ENCODE results near the gene CLEC4D.

- TF ChIP-seq REST (IDR thresholded peaks at IDR 0.05), result no peak
- no peak for TF ChIP-seq RAD21 (conservative IDR thresholded peaks at IDR 0.05 in 1 of 2, IDR thresholded peaks at IDR 0.05 in 1 of 2)
- TF ChIP-seq MAFK (IDR thresholded peaks at IDR 0.05; ENCODE audit: partially characterized antibody), result no peak
- TF ChIP-seq CTCF (IDR thresholded peaks at IDR 0.05), result no peak
- TF ChIP-seq CEBPB (IDR thresholded peaks at IDR 0.05), result no peak
- TF ChIP-seq EP300 (IDR thresholded peaks at IDR 0.05), result no peak
- TF ChIP-seq POLR2A (IDR thresholded peaks at IDR 0.05; ENCODE audit: low read length), result no peak
- TF ChIP-seq JUN (IDR thresholded peaks at IDR 0.05), result no peak
- no peak for TF ChIP-seq E2F6 (IDR thresholded peaks at IDR 0.05; ENCODE audit: borderline replicate concordance, low read depth)
- TF ChIP-seq MAX (IDR thresholded peaks at IDR 0.05), result no peak
Observed at GRCh38 chr12:8501720-8502119, 11.6 kb upstream of the CLEC4D start.
